HepG2 (cell line): Measurements from ENCODE around the gene SERTAD1. TPM values are rescaled to one million over a fixed set of nuclear protein-coding genes. Genes with fewer than 3 reads are reported as not detected.

Experiments
- ATAC-seq: fragments of 200-7000 bp; cut with Tn5 transposase; 3 replicates; pipeline ENCODE4 v1.9.1; 2020; ENCODE audit warnings: mild to moderate bottlenecking, moderate library complexity
- BruUV-seq: library from RNA; stranded (reverse); fragments of 400-500 nt; replicated peaks from 2 replicates; lab custom pipeline; 2021; lab: Mats Ljungman, UMichigan
- CTCF ChIA-PET: fragments of 300-600 bp; formaldehyde crosslinking; extraction: SDS; loops from one replicate; lab custom pipeline; 2021; ENCODE audit warnings: low total read pairs, inconsistent platforms, low intra/inter-chr PET ratio; lab: Yijun Ruan, JAX
- POLR2A ChIA-PET: fragments of 350-600 bp; sonication (Branson Sonifier 250); formaldehyde crosslinking; loops from one replicate; lab custom pipeline; 2020; ENCODE audit warnings: antibody characterized with exemption, inconsistent platforms; lab: Yijun Ruan, JAX
- DNase-seq: peaks from one replicate; pipeline ENCODE4 v3.0.0-alpha.2; 2015; ENCODE audit warnings: low spot score
- FAIRE-seq: peaks from 3 replicates; lab custom pipeline; 2011; peaks lifted over from hg19 to GRCh38; lab: Jason Lieb, UNC
- H2AFZ ChIP-seq: one replicate; pipeline ENCODE4 v1.6.1; 2011; ENCODE audit warnings: low read length, inconsistent platforms
- H3K27ac ChIP-seq: fragments of 300-600 bp; 3 replicates; pipeline ENCODE4 v1.8.0; 2011; ENCODE audit warnings: mixed run types, mild to moderate bottlenecking, mixed read lengths, low read length, inconsistent platforms; ENCODE audit not compliant: insufficient read depth; ENCODE audit errors: extremely low read length
- H3K27me3 ChIP-seq, 2 experiments: fragments of 200-600 bp in 1 of 2; 2 replicates in 1 of 2; 3 replicates in 1 of 2; pipeline versions ENCODE4 v1.6.0 to v1.8.0; 2011; ENCODE audit warnings: low read length in 2 of 2, mild to moderate bottlenecking in 2 of 2, moderate library complexity in 2 of 2, inconsistent platforms in 1 of 2; ENCODE audit not compliant: insufficient read depth in 2 of 2, control insufficient read depth in 1 of 2
- H3K36me3 ChIP-seq, 2 experiments: fragments of 200-600 bp in 1 of 2; replicated peaks in 1 of 2; 2 replicates in 1 of 2; 3 replicates in 1 of 2; pipeline versions ENCODE4 v1.5.1 to v1.8.0; 2011; ENCODE audit warnings: low read length in 2 of 2, inconsistent platforms in 1 of 2; ENCODE audit not compliant: insufficient read depth in 2 of 2, control insufficient read depth in 1 of 2
- H3K4me1 ChIP-seq: 2 replicates; pipeline ENCODE4 v1.5.1; 2012; ENCODE audit warnings: low read length, inconsistent platforms; ENCODE audit not compliant: insufficient read depth
- H3K4me2 ChIP-seq: 2 replicates; pipeline ENCODE4 v1.6.0; 2011; ENCODE audit warnings: low read depth, low read length, inconsistent platforms
- H3K4me3 ChIP-seq, 3 experiments: fragments of 200-600 bp in 1 of 3; sonication (generic), shearing (Covaris generic) in 1 of 3; replicated peaks in 1 of 3; 2 replicates each; pipeline ENCODE4 v1.5.1; 2011 to 2016; ENCODE audit warnings: low read length in 3 of 3, inconsistent platforms in 2 of 3, low read depth in 2 of 3, mild to moderate bottlenecking in 2 of 3, control low read depth in 1 of 3, mixed read lengths in 1 of 3; ENCODE audit not compliant: insufficient read depth in 1 of 3
- H3K79me2 ChIP-seq: one replicate; pipeline ENCODE4 v1.6.1; 2011; ENCODE audit warnings: low read length, inconsistent platforms; ENCODE audit not compliant: insufficient read depth
- H3K9ac ChIP-seq: 2 replicates; pipeline ENCODE4 v1.6.0; 2011; ENCODE audit warnings: mild to moderate bottlenecking, low read depth, low read length, inconsistent platforms; ENCODE audit not compliant: insufficient read depth
- H3K9me3 ChIP-seq: 2 replicates; pipeline ENCODE4 v1.5.1; 2012; ENCODE audit warnings: mild to moderate bottlenecking, low read length
- H4K20me1 ChIP-seq: 2 replicates; pipeline ENCODE4 v1.6.0; 2011; ENCODE audit warnings: inconsistent platforms, mild to moderate bottlenecking, low read length, moderate library complexity; ENCODE audit not compliant: insufficient read depth
- ATM ChIP-seq: fragments of 450-650 bp; IDR thresholded peaks from 2 replicates; pipeline ENCODE4 v1.7.1; 2017; ENCODE audit warnings: mild to moderate bottlenecking, borderline replicate concordance
- YEATS2 ChIP-seq: sonication (generic); formaldehyde crosslinking; IDR thresholded peaks from 2 replicates; pipeline ENCODE4 v1.4.0; 2020; ENCODE audit warnings: missing genetic modification reagents, borderline replicate concordance
- ZNF513 ChIP-seq: sonication (generic); formaldehyde crosslinking; conservative IDR thresholded peaks from 2 replicates; pipeline ENCODE4 v1.5.0; 2020; ENCODE audit warnings: missing genetic modification reagents
- WGBS: methylation state at CpG from one replicate; pipeline ENCODE4 v1.1.6; 2017; ENCODE audit warnings: low lambda C conversion rate; 5-methylcytosine and 5-hydroxymethylcytosine counted together
- in situ Hi-C: cut with HindIII; loops from 2 replicates; pipeline ENCODE4 v1.10.0; 2017; ENCODE audit warnings: low pct_unique_long_range_greater_than_20kb; ENCODE audit not compliant: extremely low pct_ligation_motif_present
- intact Hi-C: fragments of 100-400 bp; cut with micrococcal nuclease; formaldehyde crosslinking; loops from one replicate; pipeline ENCODE4 v1.10.0; 2022; ENCODE audit not compliant: unreplicated experiment
- polyA plus RNA-seq, 8 experiments: library from polyadenylated mRNA; depleted of rRNA in 3 of 8; stranded (reverse) in 7 of 8; unstranded in 1 of 8; fragments of >200 nt; fragmentation: Illumina TruSeq in 4 of 8; extraction: Trizol in 4 of 8; gene quantifications; 2 replicates each; pipeline versions ENCODE4 v1.2.1 to v1.2.3, GENCODE V29; 2011 to 2016; ENCODE audit warnings: low read depth in 4 of 8, missing spikeins in 1 of 8, mixed read lengths in 1 of 8; ENCODE audit not compliant: insufficient read depth in 1 of 8
- total RNA-seq, 5 experiments: library from RNA; depleted of rRNA; stranded (reverse); fragments of >200 nt; fragmentation: Illumina TruSeq; extraction: Trizol; gene quantifications; 2 replicates each; pipeline ENCODE4 v1.2.3, GENCODE V29; 2016; ENCODE audit warnings: low read depth in 1 of 5

Gene SERTAD1
- total and polyA plus RNA-seq, 2 of the 13 experiments (the other 11 are each of a cell fraction or from before 2014, with no cell fraction given) = 4.3 to 4.5 TPM

- CTCF ChIA-PET = interaction anchor here (0.6 kb wide), 1 partner anchor 67 kb away, joined by 3 read pairs; no protein-coding TSS in a partner anchor
- POLR2A ChIA-PET = no interaction called here
- in situ Hi-C loops (no loop called here), intact Hi-C loops (loop anchor here (2.0 to 10.0 kb wide), 2 partner anchors 23 to 77 kb away; partner anchors contain the start of genes C19orf47, PLD3 and SERTAD3)
- ATAC-seq (no peak), FAIRE-seq (no peak), DNase-seq (no peak)
- Histone ChIP-seq H2AFZ (no peak overlapping the region), H3K79me2 (peaks cover 10% of the 10 kb centered on the region), H3K9me3 (no peaks in the 10 kb centered on the region), H3K27me3 (no peaks in the 10 kb centered on the region; a peak in 1 of 5 replicates), H3K36me3 (peaks cover 0 to 2% of the 10 kb centered on the region in 2 experiments; a peak in 1 of 5 replicates), H3K9ac (no peak overlapping the region), H3K4me3 (no peak overlapping the region), H4K20me1 (no peaks in the 10 kb centered on the region), H3K4me2 (0 out of 2 replicates have a peak overlapping the region, but pooled peaks have one; percentile 79), H3K27ac (no peak overlapping the region), H3K4me1 (peaks cover 46% of the 10 kb centered on the region)
- TF ChIP-seq ATM = no peak
- no peak for TF ChIP-seq ZNF513 (CRISPR knock-in tag)
- no peak for TF ChIP-seq YEATS2 (CRISPR knock-in tag)
- WGBS = 91% methylated on average over 15 of the region's 16 CpGs
- no TSS peak for BruUV-seq
Measured at GRCh38 chr19:40421993-40422747, 3.6 kb downstream of the SERTAD1 start.
